ENCODE measurements around the gene SRA1.

SRA1 gene

DNA sequence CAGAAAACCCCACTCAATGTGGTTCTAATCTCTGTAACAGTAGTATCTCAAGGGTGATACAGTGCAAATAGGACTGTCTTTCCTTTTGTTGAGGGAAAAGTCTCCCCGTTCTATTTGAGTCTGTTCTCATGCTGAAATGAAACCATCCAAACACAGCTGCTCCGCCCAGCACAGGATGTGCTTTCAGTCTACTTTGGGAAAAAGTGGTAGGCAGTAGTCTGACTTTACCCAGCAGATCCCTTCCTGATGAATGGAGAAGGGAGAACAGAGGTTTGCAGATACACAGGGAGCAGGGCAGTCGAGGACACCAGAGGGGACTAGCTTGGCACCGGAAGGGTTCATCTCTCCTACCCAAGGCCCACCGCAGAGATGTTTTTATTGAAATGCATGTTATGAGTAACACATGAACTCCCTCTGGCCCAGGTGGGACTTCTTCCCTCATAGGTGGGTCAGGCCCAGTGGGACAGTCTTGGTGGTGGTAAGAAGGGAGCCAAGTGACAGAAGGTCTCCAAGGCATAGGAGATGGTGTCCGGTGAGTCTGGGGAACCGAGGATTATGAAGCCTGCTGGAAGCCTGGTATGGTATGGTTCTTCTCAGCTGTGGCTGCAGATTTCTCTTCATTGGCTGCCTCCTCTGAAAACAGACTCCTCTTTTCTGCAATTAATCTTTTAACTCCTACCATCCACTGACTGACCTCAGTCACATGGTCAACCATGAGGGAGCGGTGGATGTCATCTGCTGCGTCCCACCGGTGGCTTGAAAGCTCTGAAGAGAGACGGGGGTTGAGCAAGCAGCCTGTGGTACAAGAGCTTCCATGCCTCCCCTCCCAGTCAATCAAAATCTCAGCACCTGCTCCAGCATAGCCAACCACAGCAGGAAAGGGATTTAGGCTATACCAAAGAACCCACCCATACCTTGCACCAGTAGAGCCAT, 6.9 kb downstream of the SRA1 start:
- no peak for DNase-seq (ENCODE audit: low read depth in 2 of 2)

DNA sequence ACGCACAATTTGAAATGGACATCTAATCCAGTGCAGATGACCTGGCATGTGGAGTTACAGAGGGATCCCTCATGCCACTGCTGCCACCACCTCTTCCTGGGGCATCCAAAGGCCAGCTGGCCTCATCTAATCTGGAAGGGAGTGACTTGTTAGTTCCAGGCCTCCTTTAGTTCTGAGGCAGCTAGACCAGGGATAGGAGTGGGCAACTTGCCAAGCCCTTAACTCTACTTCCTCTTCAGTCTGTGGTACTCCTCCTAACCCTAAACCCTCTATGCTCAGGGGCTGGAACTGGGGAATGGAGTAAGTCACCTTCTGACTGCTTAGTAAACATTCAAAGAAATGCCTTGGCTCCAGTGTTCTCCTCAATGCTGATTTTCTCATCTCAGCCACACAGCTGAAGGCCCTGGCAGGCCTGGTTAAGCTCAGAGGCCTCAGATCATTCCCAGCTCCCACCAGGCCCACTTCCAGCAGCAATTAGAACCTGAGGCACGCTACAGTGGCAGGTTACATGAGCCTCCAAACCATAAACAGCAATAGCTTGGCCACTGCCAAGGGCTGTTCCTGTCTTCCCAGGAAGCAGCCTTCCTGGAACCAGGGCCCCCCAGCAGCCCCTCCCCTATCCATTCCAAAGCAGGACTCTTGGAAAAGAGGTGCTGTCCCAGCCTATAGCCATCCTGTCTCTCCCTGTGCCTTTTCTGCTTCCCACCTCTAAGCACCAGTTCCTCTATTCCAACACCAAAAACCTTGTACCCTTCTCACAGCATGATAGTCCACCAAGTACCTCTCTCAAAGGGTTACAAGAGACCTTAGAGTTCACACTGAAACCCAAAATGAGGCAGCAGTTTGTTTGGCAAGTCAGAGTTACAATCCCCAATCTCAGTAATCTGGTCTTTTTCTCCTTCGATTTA, 7.8 kb downstream of the SRA1 start:
- no peak for DNase-seq (ENCODE audit: low read depth in 2 of 2)

DNA sequence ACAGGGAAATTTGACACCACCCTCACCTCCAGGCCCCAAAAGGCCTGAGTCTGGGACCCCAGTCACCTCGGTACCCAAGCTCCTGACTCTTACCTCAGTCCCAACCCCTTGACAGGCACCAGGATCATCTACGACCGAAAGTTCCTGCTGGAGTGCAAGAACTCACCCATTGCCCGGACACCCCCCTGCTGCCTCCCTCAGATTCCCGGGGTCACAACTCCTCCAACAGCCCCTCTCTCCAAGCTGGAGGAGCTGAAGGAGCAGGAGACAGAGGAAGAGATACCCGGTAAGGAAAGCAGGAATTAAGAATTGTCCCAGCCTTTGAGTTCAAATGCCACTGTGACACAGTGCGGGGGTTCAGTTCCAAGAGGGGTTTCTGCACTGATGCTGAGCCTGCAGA, 8.5 kb downstream of the SRA1 start:
- no peak for DNase-seq (ENCODE audit: low read depth in 2 of 2)

DNA sequence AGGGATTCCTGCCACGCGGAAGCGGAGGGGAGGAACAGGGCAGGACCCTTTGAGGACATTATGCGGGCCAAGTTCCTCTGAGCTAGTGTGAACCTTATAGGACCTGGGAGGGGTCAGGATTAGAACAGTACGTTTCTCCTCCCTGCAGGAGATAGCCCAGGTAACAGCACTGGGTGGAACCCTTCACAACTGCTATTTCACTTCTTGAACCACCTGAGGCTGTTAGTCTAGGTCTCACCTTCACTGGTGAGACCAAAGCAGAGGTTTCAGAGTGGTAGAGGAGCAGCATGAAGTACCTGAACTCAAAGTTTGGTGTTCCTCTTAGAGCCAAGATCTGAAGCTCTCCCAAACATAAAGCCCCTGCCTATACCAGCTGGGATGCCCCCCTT, 9.0 kb downstream of the SRA1 start:
- DNase-seq (ENCODE audit: low read depth in 2 of 2) = no peak

DNA sequence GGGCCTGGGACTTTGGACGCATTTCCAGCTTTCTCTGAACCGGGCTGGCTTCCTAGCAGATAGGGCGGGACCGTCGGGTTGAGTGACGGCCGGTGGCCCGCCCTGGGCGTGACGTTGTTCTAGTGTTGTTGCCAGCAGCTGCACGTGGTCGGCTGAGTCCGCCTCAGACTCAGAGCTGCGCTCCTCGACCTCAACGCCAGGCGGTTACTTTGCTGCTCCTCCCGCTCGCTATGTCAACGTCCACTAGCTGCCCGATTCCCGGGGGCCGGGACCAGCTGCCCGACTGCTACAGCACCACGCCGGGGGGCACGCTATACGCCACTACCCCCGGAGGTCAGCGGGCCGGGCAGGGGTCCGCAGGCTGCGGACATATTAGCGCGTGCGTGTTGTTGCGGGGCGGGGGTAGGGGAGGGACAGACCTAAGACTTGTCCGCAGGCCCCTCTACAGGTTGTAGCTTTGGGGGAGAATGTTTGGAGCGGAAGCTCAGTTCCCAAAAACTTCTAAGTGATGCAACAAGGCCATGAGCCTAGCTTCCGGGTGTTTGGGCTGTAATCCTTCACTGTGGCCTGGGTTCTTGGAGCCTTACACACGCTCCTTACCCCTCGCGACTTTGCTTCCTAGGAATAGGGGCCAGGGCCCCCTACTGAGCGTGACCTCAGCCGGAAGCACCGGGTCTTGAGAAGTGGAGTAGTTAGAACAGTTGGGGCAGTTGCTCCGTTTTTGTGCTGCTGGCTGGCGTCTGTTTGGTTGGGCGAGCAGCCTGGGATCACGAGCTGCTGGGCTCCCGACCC, 9.6 kb downstream of the SRA1 start, which contains the start of gene EIF4EBP3:
TSS of gene EIF4EBP3 (plus strand) at position 155 of the 792 bp plus-strand sequence. CDS start at position 231, 76 bp downstream.
- peak; percentile 56 to 74 for DNase-seq (ENCODE audit: low read depth in 2 of 2)

DNA sequence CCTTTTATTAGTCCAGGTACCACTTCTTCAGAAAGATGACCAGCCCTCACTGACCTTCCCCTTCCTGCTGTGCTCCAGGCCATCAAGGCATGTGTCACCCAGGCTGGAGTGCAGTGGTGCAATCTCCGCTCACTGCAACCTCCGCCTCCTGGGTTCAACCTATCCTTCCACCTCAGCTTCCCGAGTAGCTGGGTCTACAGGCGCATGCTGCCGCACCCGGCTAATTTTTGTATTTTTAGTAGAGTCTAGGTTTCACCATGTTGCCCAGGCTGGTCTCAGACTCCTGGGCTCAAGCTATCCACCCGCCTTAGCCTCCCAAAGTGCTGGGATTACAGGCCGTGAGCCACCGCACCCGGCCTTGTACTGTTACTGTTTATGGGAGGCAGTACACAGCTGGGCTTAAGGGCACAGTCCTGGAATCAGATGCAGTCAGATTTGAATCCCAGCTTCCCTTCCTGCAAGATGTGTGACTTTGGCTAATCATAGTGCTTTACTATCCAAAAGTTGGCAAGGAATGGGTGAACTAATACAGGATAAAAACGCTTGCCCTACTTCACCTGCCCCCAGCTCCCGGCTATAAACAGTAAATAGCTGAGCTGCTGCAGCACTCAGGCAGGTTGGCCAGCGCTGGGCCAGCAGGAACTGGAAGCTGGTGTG, 10.3 kb downstream of the SRA1 start:
- DNase-seq (ENCODE audit: low read depth in 2 of 2) = no peak

DNA sequence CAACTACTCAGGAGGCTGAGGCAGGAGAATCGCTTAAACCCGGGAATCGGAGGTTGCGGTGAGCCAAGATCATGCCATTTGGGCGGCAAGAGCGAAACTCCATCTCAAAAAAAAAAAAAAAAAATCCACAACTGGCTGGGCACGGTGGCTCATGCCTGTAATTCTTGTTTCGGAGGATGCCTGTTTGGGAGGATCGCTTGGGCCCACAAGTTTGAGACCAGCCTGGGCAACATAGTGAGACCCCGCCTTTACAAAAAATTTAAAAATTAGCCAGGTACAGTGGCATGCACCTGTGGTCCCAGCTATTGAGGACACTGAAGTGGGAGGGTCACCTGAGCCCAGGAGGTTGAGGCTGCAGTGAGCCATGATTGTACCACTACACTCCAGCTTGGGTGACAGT, 11.7 kb downstream of the SRA1 start:
- no peak for DNase-seq (ENCODE audit: low read depth in 2 of 2)

DNA sequence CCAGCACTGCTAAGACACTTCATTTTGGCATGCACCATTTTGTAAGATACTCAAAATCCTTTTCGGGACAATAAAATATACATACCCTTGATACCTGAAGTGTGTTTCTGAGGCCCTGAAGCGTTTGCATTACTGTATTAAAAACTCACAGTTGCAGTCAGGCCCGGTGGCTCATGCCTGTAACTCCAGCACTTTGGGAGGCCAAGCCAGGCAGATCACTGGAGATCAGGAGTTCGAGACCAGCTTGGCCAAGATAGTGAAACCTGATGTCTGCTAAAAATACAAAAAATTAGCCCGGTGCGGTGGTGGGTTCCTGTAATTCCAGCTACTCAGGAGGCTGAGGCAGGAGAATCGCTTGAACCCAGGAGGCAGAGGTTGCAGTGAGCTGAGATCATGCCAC, 12.3 kb downstream of the SRA1 start:
- no peak for DNase-seq (ENCODE audit: low read depth in 2 of 2)

DNA sequence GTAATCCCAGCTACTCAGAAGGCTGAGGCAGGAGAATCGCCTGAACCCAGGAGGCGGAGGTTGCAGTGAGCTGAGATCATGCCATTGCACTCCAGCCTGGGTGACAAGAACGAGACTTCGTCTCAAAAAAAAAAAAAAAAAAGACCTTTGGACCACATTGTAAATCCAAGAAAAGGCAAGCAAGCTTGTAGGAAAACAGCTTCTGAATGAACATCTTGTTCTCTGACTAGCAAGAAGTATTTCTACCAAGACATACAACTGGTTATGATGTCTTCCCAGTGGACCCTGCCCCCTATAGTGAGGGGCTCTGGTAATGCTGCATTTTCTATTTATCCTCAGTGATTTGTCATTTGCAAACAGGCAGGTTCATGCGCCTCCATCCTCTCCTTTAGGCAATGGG, 14.3 kb downstream of the SRA1 start:
- no peak for DNase-seq (ENCODE audit: low read depth in 2 of 2)

DNA sequence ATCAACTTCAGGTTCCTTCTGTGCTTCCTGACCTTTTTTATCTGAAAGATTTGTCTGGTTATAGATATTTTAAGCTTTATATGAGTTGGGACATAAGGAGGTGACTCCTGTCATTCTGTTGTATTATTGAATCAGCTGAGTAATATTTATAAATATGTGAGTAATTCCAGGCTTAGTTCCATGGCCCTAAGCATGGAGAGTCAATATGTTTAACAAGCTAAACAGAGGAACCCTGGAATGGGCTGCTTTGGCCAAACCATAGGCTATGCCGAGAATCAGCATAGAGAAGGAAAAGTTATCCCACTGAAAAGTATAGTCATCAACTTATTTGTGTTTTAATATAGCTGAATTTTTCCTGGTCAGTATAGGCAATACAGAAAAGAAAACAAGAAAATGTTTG, 17.0 kb downstream of the SRA1 start:
- DNase-seq (ENCODE audit: low read depth in 2 of 2) = no peak

DNA sequence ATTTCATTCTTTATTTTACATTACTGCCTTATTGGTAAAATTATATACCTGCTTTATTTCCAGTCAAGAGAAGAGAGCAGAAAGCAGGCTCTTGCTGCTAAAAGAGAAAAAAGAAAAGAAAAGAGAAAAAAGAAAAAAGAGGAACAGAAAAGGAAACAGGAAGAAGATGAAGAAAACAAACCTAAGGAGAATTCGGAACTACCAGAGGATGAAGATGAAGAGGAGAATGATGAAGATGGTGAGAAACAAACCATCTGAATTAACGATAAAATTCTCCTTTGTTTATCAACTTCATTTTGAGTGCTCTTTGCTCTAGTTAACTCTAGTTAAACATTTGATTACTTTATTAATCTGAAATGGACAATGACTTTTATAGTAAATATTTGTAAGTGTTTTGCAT, 33.3 kb downstream of the SRA1 start:
- DNase-seq (ENCODE audit: low read depth in 2 of 2) = no peak

DNA sequence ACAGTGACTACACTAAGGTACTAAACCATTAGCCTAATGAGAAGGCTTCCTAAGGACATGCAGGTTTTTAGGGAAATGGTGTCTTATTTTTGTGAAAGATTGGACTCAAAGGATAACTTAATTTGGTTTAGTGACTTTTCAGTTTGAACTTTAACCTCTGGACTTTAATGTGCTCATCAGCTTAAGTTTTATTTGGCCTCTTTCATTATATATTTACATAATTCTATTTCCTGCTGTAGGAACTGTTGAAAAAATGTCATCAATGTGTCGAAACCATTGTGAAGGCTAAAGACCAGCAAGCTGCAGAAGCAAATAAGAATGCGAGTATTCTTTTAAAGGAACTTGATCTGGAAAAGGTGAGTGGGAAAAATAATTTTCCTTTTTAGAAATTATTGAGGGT, 44.1 kb downstream of the SRA1 start:
- no peak for DNase-seq (ENCODE audit: low read depth in 2 of 2)

DNA sequence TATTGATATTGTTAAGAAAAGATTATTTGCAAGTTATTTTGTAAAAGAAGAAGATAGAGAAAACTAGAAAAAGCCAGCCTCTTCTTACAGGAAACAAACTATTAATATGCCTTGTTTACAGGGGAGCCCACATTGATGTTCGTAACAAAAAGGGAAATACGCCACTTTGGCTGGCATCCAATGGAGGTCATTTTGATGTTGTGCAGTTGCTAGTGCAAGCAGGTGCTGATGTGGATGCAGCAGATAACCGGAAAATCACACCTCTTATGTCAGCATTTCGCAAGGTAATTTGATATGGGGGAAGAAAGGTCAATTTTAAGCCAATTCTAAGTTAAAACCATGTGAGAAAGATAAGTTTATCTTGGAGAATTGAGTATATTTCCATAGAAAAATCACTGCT, 47.4 kb downstream of the SRA1 start:
- DNase-seq (ENCODE audit: low read depth in 2 of 2) = no peak

DNA sequence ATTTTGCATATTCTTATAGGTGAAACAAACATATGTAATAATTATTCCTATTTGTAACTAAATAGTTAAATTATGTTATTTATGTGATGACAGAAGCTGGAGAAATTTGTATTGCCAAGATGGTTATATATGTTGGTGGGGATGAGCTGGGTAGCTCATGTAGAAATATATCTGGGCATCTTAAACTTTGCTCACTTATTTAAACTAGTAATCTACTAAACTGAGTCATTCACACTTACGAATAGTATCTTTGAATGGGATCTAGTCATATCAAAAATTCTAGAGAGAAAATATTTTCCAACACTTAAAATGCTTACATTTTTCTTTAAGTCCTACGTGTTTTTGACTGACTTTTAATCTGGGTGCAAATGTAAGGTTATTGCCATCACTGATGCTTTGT, 54.4 kb downstream of the SRA1 start:
- no peak for DNase-seq (ENCODE audit: low read depth in 2 of 2)
